T-cell (primary cell): ENCODE measurements around the gene DDAH1. TPM values are rescaled to one million over a fixed set of nuclear protein-coding genes. Genes with fewer than 3 reads are reported as not detected.

Source experiments
- ATAC-seq, 4 experiments: fragments of 200-7000 bp in 3 of 4; fragments of 150-1000 bp in 1 of 4; cut with Tn5 transposase; replicated peaks in 1 of 4; 1 replicate in 3 of 4; 2 replicates in 1 of 4; pipeline ENCODE4 v1.10.0; 2021; ENCODE audit warnings: moderate library complexity in 3 of 4, mild to moderate bottlenecking in 2 of 4, moderate number of reproducible peaks in 1 of 4
- CTCF ChIA-PET, 2 donors: fragments of 300-600 bp; sonication (Branson Sonifier 250); formaldehyde crosslinking; loops; one replicate each; lab custom pipeline; 2022; ENCODE audit warnings: antibody characterized with exemption in 2 of 2; lab: Charles Lee
- POLR2A ChIA-PET, 2 donors: fragments of 300-600 bp; sonication (Branson Sonifier 250); formaldehyde crosslinking; loops; one replicate each; lab custom pipeline; 2022; ENCODE audit warnings: antibody characterized with exemption in 2 of 2; lab: Charles Lee
- DNase-seq, 35 experiments: peaks; one replicate each; pipeline versions ENCODE4 v3.0.0 to v3.0.0-alpha.2; 2013 to 2023
- H3K27ac ChIP-seq: one replicate; pipeline ENCODE4 v1.5.1; 2013; ENCODE audit warnings: low read length
- H3K27me3 ChIP-seq, 2 experiments: replicated peaks in 1 of 2; 1 replicate in 1 of 2; 2 replicates in 1 of 2; pipeline versions ENCODE4 v1.6.1 to v1.7.0; 2013; ENCODE audit warnings: low read length in 1 of 2, mixed read lengths in 1 of 2; ENCODE audit not compliant: control insufficient read depth in 2 of 2, insufficient read depth in 2 of 2; ENCODE audit errors: extremely low read depth in 1 of 2
- H3K36me3 ChIP-seq, 2 donors: 1 replicate in 1 of 2; 2 replicates in 1 of 2; pipeline versions ENCODE4 v1.6.1 to v1.7.0; 2013; ENCODE audit warnings: low read length in 1 of 2; ENCODE audit not compliant: control insufficient read depth in 2 of 2, insufficient read depth in 1 of 2; ENCODE audit errors: extremely low read depth in 1 of 2
- H3K4me1 ChIP-seq, 2 experiments: 1 replicate in 1 of 2; 2 replicates in 1 of 2; pipeline versions ENCODE4 v1.6.1 to v1.7.0; 2013; ENCODE audit warnings: low read length in 2 of 2, mixed read lengths in 1 of 2; ENCODE audit not compliant: insufficient read depth in 2 of 2, control insufficient read depth in 1 of 2; ENCODE audit errors: extremely low read depth in 1 of 2
- H3K4me3 ChIP-seq, 2 donors: 1 replicate in 1 of 2; 2 replicates in 1 of 2; pipeline versions ENCODE4 v1.5.1 to v1.7.0; 2013; ENCODE audit warnings: mild to moderate bottlenecking in 2 of 2, low read length in 1 of 2, moderate library complexity in 1 of 2; ENCODE audit not compliant: control insufficient read depth in 1 of 2; ENCODE audit errors: extremely low read depth in 1 of 2
- H3K9me3 ChIP-seq: 2 replicates; pipeline ENCODE4 v1.7.0; 2013
- H3K27ac Mint-ChIP-seq, 2 donors: one replicate each; pipeline ENCODE4 v1.8.0; 2020 to 2021; ENCODE audit warnings: mild to moderate bottlenecking in 2 of 2, mixed read lengths in 2 of 2
- H3K27me3 Mint-ChIP-seq, 2 donors: one replicate each; pipeline ENCODE4 v1.8.0; 2021 to 2022; ENCODE audit warnings: mixed read lengths in 2 of 2
- H3K36me3 Mint-ChIP-seq: one replicate; pipeline ENCODE4 v1.8.0; 2021; ENCODE audit warnings: mixed read lengths
- H3K4me1 Mint-ChIP-seq, 3 donors: one replicate each; pipeline ENCODE4 v1.8.0; 2020 to 2022; ENCODE audit warnings: mixed read lengths in 3 of 3, mild to moderate bottlenecking in 1 of 3
- H3K4me3 Mint-ChIP-seq, 3 donors: one replicate each; pipeline ENCODE4 v1.8.0; 2020 to 2022; ENCODE audit warnings: mild to moderate bottlenecking in 3 of 3, mixed read lengths in 3 of 3, moderate library complexity in 3 of 3
- H3K9me3 Mint-ChIP-seq, 3 donors: one replicate each; pipeline ENCODE4 v1.8.0; 2020 to 2022; ENCODE audit warnings: mixed read lengths in 3 of 3
- WGBS: methylation state at CpG from one replicate; pipeline ENCODE4 v1.1.5; 2013; ENCODE audit warnings: missing lambda C conversion rate; ENCODE audit not compliant: insufficient coverage; 5-methylcytosine and 5-hydroxymethylcytosine counted together
- total RNA-seq, 35 experiments: library from RNA in 6 of 35; stranded (reverse) in 6 of 35; fragments of 120-200 nt in 1 of 35; gene quantifications; one replicate each; pipeline versions ENCODE4 v1.2.1 to v1.2.4 and lab custom pipeline; 2013 to 2026

The DDAH1 gene
- total RNA-seq, 5 donors from 2014 or later (not counting 1 experiment from before 2014, with no cell fraction given), result 0.16 to 0.47 (median 0.32) TPM; not detected in 2

DNA sequence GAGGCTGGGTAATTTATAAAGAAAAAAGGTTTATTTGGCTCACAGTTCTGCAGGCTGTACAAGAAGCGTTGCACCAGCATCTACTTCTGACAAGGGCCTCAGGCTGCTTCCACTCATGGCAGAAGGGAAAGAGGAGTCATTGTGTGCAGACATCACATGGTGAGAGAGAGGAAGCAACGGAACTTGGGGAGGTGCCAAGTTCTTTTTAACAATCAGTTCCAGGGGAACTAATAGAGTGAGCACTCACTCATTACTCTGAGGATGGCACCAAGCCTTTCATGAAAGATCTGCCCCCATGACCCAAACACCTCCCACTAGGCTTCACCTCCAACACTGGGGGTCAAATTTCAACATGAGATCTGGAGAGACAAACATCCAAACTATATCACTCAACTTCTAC is 77.2 kb downstream of the DDAH1 start:
- no peak overlapping the region for H3K4me3 ChIP-seq
- Mint-ChIP-seq H3K9me3 (peaks cover 5 to 21% (median 7%) of the 10 kb centered on the region in 3 donors), H3K27ac (no peak overlapping the region), H3K4me3 (no peak overlapping the region), H3K4me1 (no peaks in the 10 kb centered on the region), H3K27me3 (peaks cover 16 to 17% of the 10 kb centered on the region in 2 donors), H3K36me3 (no peaks in the 10 kb centered on the region)
- H3K27me3 ChIP-seq, result no peaks in the 10 kb centered on the region
- ChIA-PET CTCF (no interaction called here), POLR2A (no interaction called here)
- no peak for DNase-seq
- no peak for ATAC-seq
- no peak overlapping the region for H3K27ac ChIP-seq
- no peaks in the 10 kb centered on the region for H3K36me3 ChIP-seq
- 86% methylated on average over 1 of the region's 2 CpGs for WGBS
- H3K9me3 ChIP-seq, result no peaks in the 10 kb centered on the region
- H3K4me1 ChIP-seq, result no peaks in the 10 kb centered on the region

DNA sequence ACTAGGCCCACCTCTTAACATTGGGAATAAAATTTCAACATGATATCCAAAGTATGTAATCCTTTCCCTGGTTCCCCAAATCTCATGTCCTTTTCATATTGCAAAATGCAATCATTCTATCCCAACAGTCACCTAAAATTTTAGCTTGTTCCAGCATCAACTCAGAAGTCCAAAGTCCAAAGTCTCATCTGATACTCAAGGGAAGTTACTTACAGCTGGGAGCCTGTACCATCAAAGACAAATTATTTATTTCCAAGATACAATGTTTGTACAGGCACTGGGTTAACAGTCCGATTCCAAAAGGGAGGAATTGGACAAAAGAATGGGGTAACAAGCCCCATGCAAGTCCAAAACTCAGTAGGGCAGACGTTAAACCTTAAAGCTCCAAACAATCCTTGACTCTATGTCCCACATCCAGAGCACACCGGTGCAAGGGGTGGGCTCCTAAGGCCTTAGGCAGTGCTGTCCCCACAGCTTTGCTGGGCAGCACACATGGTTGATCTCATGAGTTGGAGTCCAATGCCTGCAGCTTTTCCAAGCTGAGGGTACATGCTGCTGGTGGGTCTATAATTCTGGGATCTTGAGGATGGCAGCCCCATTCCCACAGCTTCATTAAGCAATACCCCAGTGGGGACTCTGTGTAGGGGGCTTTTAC is 78.8 kb downstream of the DDAH1 start:
- Mint-ChIP-seq H3K4me3 (no peak overlapping the region), H3K27ac (no peak overlapping the region), H3K36me3 (no peaks in the 10 kb centered on the region), H3K9me3 (peaks cover 5 to 22% (median 7%) of the 10 kb centered on the region in 3 donors), H3K27me3 (peaks cover 12 to 21% of the 10 kb centered on the region in 2 donors), H3K4me1 (no peaks in the 10 kb centered on the region)
- no peak overlapping the region for H3K4me3 ChIP-seq
- no peaks in the 10 kb centered on the region for H3K27me3 ChIP-seq
- DNase-seq (no peak), ATAC-seq (no peak)
- H3K36me3 ChIP-seq, result no peaks in the 10 kb centered on the region
- H3K27ac ChIP-seq, result no peak overlapping the region
- POLR2A ChIA-PET, result no interaction called here
- no peaks in the 10 kb centered on the region for H3K4me1 ChIP-seq
- WGBS, result 80% methylated on average over 1 of the region's 3 CpGs
- H3K9me3 ChIP-seq, result no peaks in the 10 kb centered on the region
- CTCF ChIA-PET, result no interaction called here

DNA sequence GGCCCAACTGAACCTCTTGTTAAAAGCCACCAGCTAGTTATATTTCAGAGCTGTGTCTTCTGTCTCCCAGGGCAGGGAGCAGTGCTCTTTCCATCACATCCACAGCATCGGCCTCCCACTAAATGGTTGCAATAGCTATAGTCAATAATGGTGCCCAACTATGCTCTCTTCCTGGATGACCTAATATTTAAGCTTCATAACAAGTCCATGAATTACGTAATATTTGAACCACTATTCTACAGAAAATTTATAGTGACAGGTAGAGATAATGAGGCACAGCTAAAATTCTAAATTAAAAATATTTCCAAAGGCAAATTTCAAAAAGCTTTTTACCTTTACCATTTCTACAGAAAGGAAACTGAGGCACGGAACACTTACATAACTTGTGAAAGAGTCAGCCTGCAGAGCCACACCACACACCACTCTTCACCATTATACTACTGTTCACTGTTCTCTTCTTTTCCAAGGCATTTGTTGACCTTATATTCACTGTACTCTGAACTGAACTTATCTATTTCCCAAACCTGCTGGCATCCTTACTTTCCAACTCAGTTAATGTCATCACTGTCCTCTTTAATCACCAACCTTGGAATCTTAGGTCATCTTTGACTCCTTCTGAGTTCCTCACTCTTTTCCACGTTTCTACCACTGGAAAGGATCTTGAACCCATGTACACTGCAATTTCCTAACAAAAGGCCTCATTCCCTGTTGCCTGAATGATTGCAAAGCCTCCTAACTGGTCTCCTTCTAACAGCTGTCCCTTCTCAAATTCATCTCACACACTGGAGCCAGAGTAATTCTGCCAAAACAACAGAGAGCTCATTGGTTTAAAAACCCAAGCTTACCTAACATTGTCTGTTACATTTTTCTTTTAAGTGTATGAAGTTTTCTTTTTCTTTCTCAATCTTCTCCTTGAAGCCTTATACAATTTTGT is 85.5 kb downstream of the DDAH1 start:
- H3K4me3 ChIP-seq, result no peak overlapping the region
- no peaks in the 10 kb centered on the region for H3K36me3 Mint-ChIP-seq
- peaks cover 0 to 5% (median 0%) of the 10 kb centered on the region in 3 donors for H3K9me3 Mint-ChIP-seq
- H3K27ac Mint-ChIP-seq, result no peak overlapping the region
- H3K36me3 ChIP-seq, result no peaks in the 10 kb centered on the region
- H3K4me1 ChIP-seq, result no peaks in the 10 kb centered on the region
- H3K27ac ChIP-seq, result no peak overlapping the region
- DNase-seq, result no peak
- no peaks in the 10 kb centered on the region for H3K4me1 Mint-ChIP-seq
- peaks cover 6 to 13% of the 10 kb centered on the region in 2 donors for H3K27me3 Mint-ChIP-seq
- CTCF ChIA-PET, result no interaction called here
- 72% methylated on average over 2 of the region's 4 CpGs for WGBS
- no peak for ATAC-seq
- no peaks in the 10 kb centered on the region for H3K27me3 ChIP-seq
- POLR2A ChIA-PET, result no interaction called here
- no peaks in the 10 kb centered on the region for H3K9me3 ChIP-seq
- H3K4me3 Mint-ChIP-seq, result no peak overlapping the region

- Mint-ChIP-seq H3K4me1 (no peaks in the 10 kb centered on the region), H3K9me3 (peaks cover 0 to 5% (median 0%) of the 10 kb centered on the region in 3 donors), H3K27ac (no peak overlapping the region), H3K4me3 (no peak overlapping the region), H3K36me3 (no peaks in the 10 kb centered on the region), H3K27me3 (peaks cover 8 to 14% of the 10 kb centered on the region in 2 donors)
- Histone ChIP-seq H3K4me3 (no peak overlapping the region), H3K9me3 (no peaks in the 10 kb centered on the region), H3K27me3 (no peaks in the 10 kb centered on the region), H3K4me1 (no peaks in the 10 kb centered on the region), H3K27ac (no peak overlapping the region), H3K36me3 (no peaks in the 10 kb centered on the region)
- 75% methylated on average over 2 of the region's 2 CpGs for WGBS
- ChIA-PET CTCF (no interaction called here), POLR2A (interaction anchor here in 1 of 2 donors (0.6 kb wide), 1 partner anchor 22 kb away, joined by 3 read pairs; no protein-coding TSS in a partner anchor)
- ATAC-seq (no peak), DNase-seq (no peak)
These were observed 86.4 kb downstream of the DDAH1 start for GRCh38 chr1:85378534-85378933.

GRCh38 chr1:85376356-85376755 is 88.6 kb downstream of the DDAH1 start:
- ATAC-seq (no peak), DNase-seq (no peak)
- no peaks in the 10 kb centered on the region for H3K4me1 ChIP-seq
- H3K27me3 ChIP-seq, result no peaks in the 10 kb centered on the region
- Mint-ChIP-seq H3K27me3 (peaks cover 11 to 14% of the 10 kb centered on the region in 2 donors), H3K27ac (no peak overlapping the region), H3K4me3 (no peak overlapping the region), H3K4me1 (no peaks in the 10 kb centered on the region), H3K36me3 (no peaks in the 10 kb centered on the region), H3K9me3 (no peaks in the 10 kb centered on the region)
- no peaks in the 10 kb centered on the region for H3K9me3 ChIP-seq
- WGBS, result no CpG with 5 or more reads among the region's 1 CpG
- ChIA-PET POLR2A (interaction anchor here in 1 of 2 donors (0.7 kb wide), 1 partner anchor 17 kb away, joined by 3 read pairs; no protein-coding TSS in a partner anchor), CTCF (interaction anchor here in 1 of 2 donors (0.7 kb wide), 1 partner anchor 176 kb away, joined by 3 read pairs; no protein-coding TSS in a partner anchor)
- H3K27ac ChIP-seq, result no peak overlapping the region
- no peaks in the 10 kb centered on the region for H3K36me3 ChIP-seq
- H3K4me3 ChIP-seq, result no peak overlapping the region

GRCh38 chr1:85375493-85375892 is 89.5 kb downstream of the DDAH1 start:
- Mint-ChIP-seq H3K27ac (no peak overlapping the region), H3K4me1 (no peaks in the 10 kb centered on the region), H3K4me3 (no peak overlapping the region), H3K36me3 (no peaks in the 10 kb centered on the region), H3K9me3 (no peaks in the 10 kb centered on the region), H3K27me3 (peaks cover 11 to 17% of the 10 kb centered on the region in 2 donors)
- CTCF ChIA-PET, result no interaction called here
- Histone ChIP-seq H3K27me3 (no peaks in the 10 kb centered on the region), H3K27ac (no peak overlapping the region), H3K4me1 (no peaks in the 10 kb centered on the region), H3K4me3 (no peak overlapping the region), H3K9me3 (no peaks in the 10 kb centered on the region), H3K36me3 (no peaks in the 10 kb centered on the region)
- WGBS, result no CpG with 5 or more reads among the region's 2 CpGs
- ATAC-seq (no peak), DNase-seq (no peak)
- POLR2A ChIA-PET, result no interaction called here
